AG08395 (cell line): ENCODE results near the gene TPCN1.

Experiments
- DNase-seq: peaks from one replicate; pipeline ENCODE4 v3.0.0; 2012; ENCODE audit warnings: mixed read lengths, low spot score

Gene TPCN1

DNA sequence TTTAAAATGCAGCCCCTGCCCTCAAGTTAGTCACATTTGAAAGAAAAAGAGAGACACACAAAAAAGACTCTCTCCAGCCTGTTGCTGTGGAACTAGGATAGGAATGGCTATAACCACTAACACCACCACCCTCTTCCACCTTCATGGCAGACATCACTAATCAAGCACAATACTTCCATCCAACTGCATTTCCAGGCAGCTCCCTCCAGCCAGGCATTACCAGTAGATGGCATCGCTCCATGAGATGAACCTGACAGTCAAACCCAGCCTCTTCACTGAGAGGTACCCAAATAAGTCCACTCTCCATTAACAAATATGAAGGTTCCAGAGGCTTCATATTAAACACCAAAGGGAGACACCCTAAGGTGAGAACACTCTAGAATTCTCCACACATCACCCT lies 89.2 kb downstream of the TPCN1 start:
- DNase-seq, result no peak

DNA sequence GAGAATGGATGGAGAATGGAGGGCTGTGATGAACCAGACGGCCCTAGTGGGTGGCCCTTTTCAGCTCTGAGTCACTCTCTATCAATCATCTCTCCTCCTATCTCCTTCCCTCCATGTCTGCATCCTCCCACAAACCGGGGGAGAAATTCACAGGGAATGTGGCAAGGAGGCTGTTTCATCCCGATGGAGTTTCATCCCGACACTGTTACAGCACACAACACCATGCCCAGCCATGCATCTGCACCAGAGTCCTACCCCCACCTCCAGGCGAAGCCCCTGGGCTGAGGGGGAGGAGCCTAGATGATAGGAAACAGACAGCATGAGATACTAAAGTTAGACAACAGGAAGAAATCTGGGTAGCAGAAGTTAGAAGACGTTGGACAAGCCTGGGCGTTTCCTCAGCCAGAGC lies 92.9 kb downstream of the TPCN1 start:
- DNase-seq, result peak; percentile 33

DNA sequence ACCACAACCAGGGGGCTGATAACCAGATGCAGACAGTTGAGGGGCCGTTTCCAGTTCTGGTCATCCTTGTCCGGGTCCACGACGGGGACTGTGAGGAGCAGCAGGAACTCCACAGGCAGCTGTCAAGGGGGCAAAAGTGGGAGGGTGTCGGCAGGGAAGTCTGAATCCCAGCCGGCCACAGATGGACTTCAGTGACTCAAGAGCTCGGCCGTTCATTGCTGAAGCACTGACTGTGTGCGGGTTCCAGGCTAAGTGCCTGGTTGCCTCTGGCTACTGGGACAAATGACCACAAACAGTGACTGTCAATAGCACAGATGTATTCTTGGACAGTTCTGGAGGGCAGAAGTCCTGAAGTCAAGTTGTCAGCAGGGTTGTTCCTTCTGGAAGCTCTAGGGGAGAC lies 94.1 kb downstream of the TPCN1 start:
- no peak for DNase-seq

DNA sequence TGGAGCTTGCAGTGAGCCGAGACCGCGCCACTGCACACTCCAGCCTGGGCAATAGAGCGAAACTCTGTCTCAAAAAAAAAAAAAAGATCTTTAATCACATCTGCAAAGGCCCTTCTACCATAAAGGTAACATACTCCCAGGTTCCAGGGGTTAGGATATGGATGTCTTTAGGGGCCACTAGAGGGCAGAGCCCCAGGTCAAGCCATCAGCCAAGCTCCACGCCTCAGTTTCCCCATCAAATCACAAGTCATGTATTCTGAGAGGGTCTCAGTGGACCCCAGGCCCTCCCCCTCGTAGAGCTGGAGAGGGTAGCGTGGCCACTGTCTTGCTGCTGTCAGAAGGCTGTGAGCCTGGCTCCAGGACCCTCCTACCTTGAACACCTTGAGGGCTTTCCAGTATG lies 94.9 kb downstream of the TPCN1 start:
- DNase-seq, result no peak

DNA sequence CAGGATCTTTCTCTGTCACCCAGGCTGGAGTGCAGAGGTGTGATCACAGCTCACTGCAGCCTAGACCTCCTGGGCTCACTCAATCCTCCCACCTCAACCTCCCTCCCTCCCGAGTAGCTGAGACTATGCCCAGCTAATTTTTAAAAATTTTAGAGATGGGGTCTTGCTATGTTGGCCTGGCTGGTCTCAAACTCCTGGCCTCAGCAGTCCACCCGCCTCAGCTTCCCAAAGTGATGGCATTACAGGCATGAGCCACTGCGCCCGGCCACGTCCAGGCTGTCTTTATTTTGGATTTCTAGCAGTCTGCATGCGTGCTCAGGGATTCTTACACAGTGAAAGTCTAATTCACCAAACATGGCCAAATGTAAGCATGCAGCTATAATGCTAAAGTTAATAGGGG lies 95.9 kb downstream of the TPCN1 start:
- DNase-seq, result no peak

DNA sequence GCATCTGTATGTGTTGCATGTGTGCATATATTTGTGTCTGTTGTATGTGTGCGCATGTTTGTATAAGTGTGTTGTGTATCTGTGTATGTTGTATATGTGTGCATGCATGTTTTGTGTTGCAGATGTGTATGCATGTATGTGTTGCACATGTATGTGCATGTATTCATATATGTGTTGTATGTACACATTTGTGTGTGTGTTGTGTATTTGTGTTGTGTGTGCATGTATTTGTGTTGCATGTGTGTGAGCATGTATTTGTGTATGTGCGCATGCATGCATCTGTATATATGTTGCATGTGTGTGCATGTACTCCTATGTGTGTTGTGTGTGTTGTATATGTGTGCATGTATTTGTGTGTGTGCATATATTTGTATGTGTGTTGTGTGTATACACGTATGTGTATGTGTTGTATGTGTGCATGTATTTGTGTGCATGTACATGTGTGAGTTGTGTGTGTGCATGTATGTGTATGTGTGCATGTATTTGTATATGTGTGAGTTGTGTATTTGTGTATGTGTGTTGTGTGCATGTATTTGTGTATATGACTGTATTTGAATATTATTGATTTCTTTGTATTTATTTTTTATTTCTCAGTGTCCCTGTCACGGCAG lies 96.9 kb downstream of the TPCN1 start:
- DNase-seq, result no peak

DNA sequence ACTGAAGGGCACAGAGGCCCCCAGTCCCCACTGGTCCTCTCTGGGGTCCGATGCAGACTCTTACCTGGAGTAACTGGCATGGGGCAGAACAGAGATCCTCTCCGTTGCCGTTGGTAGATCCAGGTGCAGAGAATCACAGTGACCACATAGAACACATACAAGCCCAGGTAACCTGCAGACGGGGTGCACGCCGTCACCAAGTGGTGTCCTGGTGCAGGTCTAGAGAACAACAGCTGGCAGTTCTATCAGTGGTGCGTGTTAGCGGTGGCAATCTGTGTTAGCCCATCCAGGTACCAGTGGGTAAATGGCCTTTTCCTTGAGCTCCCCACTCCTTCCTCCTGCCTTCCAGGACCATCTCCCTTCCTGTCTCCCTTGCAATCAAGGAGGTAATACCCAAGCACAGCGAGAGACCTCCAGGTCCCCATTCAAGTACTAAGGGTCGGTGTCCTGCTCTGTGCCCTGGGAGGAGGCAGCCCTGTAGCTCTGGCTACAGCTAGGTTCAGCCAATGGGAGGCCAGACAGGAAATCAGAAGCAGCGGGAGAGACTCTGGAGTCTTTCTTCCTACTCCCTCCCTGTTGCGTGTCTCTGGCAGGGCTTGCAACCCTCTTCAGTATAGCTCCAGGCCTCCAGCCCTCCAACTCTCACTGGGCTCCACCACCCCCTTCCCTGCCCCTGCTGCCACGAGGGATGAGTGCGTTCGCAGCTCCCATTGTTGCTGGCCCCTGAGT lies 97.8 kb downstream of the TPCN1 start:
- DNase-seq, result no peak

DNA sequence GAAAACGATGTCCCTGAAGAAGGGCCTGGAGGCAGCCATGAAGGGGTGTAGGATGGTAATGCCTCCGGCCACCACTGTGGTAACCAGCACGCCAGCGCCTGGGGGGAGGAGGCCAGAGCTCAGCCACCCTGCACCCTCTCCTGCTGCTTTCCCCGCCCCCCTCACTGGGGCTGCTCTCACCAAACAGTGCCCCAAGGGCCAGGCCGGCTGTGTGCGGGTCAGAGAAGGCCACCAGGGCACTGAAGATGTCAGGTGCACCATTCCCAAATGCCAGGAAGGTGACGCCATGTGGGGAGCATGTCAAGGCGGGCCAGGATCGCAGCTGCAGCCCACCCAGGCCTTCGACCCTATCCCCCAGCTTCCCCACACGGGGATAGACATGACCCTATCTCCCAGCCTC lies 99.1 kb downstream of the TPCN1 start:
- DNase-seq, result no peak

DNA sequence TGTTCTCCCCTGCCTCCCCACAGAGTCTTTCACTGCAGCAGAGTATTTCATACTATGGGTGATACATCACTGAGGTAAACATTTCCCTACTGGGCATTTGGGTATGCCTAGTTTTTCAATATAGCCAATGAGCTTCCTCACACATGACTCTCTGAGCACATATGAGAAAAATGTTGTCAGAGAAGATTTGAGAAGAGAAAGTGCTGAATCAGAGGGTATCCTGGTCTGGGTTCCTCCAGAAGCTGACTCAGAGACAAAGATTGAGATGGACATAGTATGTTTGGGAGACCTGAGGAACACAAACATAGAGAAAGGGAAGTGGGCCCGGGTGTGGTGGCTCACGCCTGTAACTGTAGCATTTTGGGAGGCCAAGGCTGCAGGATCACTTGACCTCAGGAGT lies 101.1 kb downstream of the TPCN1 start:
- peak; percentile 77 for DNase-seq

GRCh38 chr12:113325916-113326315 lies 104.7 kb downstream of the TPCN1 start:
- peak; percentile 57 for DNase-seq

DNA sequence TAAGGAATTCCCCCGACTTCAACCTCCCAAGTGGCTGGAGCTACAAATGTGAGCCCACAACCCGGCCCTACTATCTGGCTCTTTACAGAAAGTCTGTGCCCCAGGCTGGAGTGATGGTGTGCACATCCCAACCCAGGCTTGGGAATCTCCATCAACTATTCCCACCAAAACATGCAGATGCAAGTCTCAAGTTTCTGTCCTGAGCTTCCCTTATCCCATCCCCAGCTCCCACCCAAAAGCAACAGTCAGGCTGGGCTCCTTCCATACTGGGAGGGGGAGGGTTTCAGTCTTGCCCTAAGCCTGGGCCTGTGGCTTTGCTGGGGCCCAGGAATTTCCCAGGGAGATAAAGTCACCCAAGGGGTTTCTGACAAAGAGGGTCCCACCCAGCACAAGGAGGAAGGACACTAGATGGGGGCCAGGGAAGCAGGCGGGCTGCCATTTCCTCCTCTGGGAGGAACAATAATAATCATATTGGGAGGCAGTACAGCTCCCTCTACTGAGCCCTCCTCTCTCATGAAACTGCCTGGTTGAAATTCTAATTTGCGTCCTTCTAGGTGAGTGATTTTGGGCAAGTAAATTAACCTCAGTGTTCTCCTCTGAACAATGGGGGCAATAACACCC lies 105.6 kb downstream of the TPCN1 start:
- no peak for DNase-seq

DNA sequence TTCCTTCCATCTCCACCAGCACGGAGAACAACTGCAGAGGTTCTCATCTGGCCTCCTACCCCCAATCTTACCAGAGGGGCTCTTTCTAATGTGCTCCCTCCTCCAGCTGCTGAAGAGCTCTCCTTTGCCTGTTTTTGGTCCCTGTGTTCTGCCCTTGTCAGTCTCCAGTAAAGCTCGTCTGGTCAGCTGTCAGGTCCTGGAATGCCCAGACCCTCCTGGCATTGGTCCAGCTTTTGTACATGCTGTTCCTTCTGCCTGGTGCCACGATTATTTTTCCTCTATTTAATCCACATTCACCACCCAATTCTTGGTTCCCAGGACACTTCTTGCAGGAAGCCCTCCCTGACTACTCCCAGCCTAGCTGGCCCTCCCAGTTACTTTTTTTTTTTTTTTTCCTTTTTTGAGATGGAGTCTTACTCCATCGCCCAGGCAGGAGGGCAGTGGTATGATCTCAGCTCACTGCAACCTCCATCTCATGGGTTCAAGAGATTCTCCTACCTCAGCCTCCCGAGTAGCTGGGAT lies 107.2 kb downstream of the TPCN1 start:
- no peak for DNase-seq

- no peak for DNase-seq
These were observed 107.9 kb downstream of the TPCN1 start for GRCh38 chr12:113329022-113329790.

- DNase-seq, result no peak
These were observed 108.6 kb downstream of the TPCN1 start for GRCh38 chr12:113329791-113330417.

DNA sequence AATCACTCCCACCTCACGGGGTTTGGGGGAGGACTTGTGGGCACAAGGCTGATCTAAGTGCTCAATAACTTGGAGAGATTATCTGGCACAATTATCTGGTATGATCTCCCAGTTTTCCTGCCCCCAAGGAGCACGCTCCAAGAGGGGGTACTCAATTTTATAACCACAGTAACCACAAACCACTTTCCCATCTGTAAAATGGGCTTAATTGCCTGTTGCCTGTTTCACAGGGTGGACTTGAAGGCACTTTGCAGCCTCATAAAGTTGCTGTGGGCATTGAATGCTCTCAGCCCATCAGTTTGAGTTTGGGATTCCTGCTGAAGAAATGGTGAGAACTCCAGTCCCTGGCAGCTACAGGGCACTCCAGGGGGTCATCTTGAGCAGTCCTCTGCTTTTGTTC lies 109.2 kb downstream of the TPCN1 start:
- DNase-seq, result no peak

- DNase-seq, result no peak
These were observed 111.6 kb downstream of the TPCN1 start for GRCh38 chr12:113332688-113333417.

DNA sequence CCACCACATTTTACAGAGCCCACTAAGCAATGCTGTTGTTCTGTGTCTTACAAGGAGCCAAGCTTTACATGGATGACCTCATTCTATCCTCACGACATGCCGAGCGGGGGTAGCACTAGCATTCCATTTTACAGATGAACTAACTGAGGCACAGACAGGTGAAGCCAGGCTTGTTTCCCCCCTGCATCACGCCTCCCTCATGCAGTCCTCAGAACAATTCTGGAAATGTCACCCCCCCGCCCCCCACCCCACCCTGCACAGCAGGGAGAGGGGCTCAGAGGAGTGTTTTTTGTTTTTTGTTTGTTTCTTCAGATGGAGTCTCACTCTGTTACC lies 112.1 kb downstream of the TPCN1 start:
- no peak for DNase-seq

GRCh38 chr12:113333877-113334785 lies 112.9 kb downstream of the TPCN1 start:
- no peak for DNase-seq

DNA sequence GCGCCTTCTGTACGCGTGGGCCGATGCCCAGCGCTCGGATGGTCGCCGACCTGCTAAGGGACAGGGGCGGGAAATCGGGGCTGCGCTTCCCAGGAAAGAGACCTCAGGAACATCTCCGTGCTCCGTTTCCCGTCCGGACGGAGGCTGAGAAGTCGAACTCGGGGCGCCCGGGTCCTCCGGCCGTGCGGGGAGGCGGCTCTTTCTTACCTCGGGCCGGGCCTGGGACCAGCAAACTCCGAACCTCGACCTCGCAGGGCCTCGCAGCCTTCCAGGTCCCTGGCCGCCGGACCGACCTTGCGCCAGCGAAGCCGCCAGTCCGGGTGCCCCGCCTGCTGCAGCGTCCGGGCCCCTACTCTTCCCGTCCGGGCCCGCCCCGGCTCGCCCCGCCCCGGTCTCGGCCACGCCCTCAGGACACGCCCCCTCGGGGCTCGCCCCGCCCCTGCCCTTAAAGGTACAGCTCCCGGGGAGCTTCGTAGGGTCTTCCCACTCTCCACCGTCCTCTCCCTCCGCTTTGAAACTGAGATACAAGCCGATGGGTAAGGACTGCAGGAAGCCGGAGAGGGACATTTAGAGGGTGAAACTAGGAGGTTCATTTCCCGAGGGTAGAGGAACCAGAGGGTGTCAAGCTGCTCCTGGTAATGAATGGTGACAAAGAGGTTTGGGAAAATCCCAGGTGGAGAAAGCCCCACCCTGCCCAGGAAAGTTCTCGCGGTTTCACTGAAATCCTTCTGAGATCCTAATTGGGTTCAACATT lies 113.7 kb downstream of the TPCN1 start, which contains the start of gene SLC8B1:
Gene SLC8B1, minus strand, starts transcription at position 324 of the 754 bp plus-strand sequence. CDS start 2,231 bp downstream, outside the sequence.
- DNase-seq, result peak; percentile 96
